H1 (cell line): ENCODE measurements around the gene SLFN14. TPM values are rescaled to one million over a fixed set of nuclear protein-coding genes. Genes with fewer than 3 reads are reported as not detected.

ENCODE experiments used
- CTCF ChIA-PET: fragments of 300-600 bp; sonication (Branson Sonifier 250); formaldehyde crosslinking; loops from one replicate; lab custom pipeline; 2021; ENCODE audit not compliant: partially characterized antibody; lab: Charles Lee
- POLR2A ChIA-PET: fragments of 300-600 bp; sonication (Branson Sonifier 250); formaldehyde crosslinking; loops from one replicate; lab custom pipeline; 2021; ENCODE audit warnings: inconsistent platforms; ENCODE audit not compliant: partially characterized antibody; lab: Charles Lee
- DNase-seq, 2 experiments: peaks; one replicate each; pipeline versions ENCODE4 v3.0.0 to v3.0.0-alpha.2; 2010 to 2022; ENCODE audit warnings: low spot score in 2 of 2, low read depth in 1 of 2, mixed read lengths in 1 of 2
- FAIRE-seq: peaks from 2 replicates; lab custom pipeline; 2011; peaks lifted over from hg19 to GRCh38; lab: Jason Lieb, UNC
- H2AFZ ChIP-seq: 2 replicates; pipeline ENCODE4 v1.8.1; 2012; ENCODE audit warnings: low read length, inconsistent platforms
- H2AK5ac ChIP-seq: 2 replicates; pipeline ENCODE4 v1.6.1; 2013; ENCODE audit warnings: low read depth, low read length
- H2BK120ac ChIP-seq: replicated peaks from 2 replicates; pipeline ENCODE3; 2013; ENCODE audit warnings: low read depth, low read length, inconsistent platforms
- H2BK12ac ChIP-seq: 2 replicates; pipeline ENCODE4 v1.6.1; 2013; ENCODE audit warnings: low read depth, low read length
- H2BK15ac ChIP-seq: 2 replicates; pipeline ENCODE4 v1.6.1; 2013; ENCODE audit warnings: low read length
- H2BK20ac ChIP-seq: 2 replicates; pipeline ENCODE4 v1.6.1; 2013; ENCODE audit warnings: low read length
- H2BK5ac ChIP-seq: 2 replicates; pipeline ENCODE4 v1.6.1; 2013; ENCODE audit warnings: low read depth, low read length
- H3K14ac ChIP-seq: 2 replicates; pipeline ENCODE4 v1.6.1; 2013; ENCODE audit warnings: inconsistent platforms; ENCODE audit not compliant: insufficient read length
- H3K18ac ChIP-seq: 2 replicates; pipeline ENCODE4 v1.6.1; 2013; ENCODE audit warnings: low read length; ENCODE audit errors: extremely low read depth
- H3K23ac ChIP-seq: 2 replicates; pipeline ENCODE4 v1.6.1; 2013; ENCODE audit warnings: inconsistent platforms; ENCODE audit not compliant: insufficient read length
- H3K23me2 ChIP-seq: 2 replicates; pipeline ENCODE4 v1.6.1; 2013; ENCODE audit warnings: low read depth, low read length
- H3K27ac ChIP-seq: 2 replicates; pipeline ENCODE4 v1.6.1; 2011; ENCODE audit warnings: low read depth, low read length, inconsistent platforms
- H3K27me3 ChIP-seq, 4 experiments: replicated peaks in 1 of 4; 1 replicate in 1 of 4; 2 replicates in 3 of 4; pipeline versions ENCODE4 v1.6.1 to v1.8.1; 2011 to 2013; ENCODE audit warnings: low read length in 3 of 4, mild to moderate bottlenecking in 3 of 4, inconsistent platforms in 2 of 4, mixed read lengths in 2 of 4, moderate library complexity in 1 of 4; ENCODE audit not compliant: control insufficient read depth in 3 of 4, insufficient read depth in 3 of 4; ENCODE audit errors: extremely low read depth in 1 of 4
- H3K36me3 ChIP-seq, 4 experiments: 2 replicates each; pipeline versions ENCODE4 v1.6.1 to v1.8.1; 2011 to 2013; ENCODE audit warnings: mild to moderate bottlenecking in 4 of 4, low read length in 3 of 4, moderate library complexity in 2 of 4, control low read depth in 1 of 4, inconsistent platforms in 1 of 4; ENCODE audit not compliant: insufficient read depth in 4 of 4, control insufficient read depth in 2 of 4
- H3K4ac ChIP-seq: replicated peaks from 2 replicates; pipeline ENCODE3; 2013; ENCODE audit warnings: low read length, low read depth, mixed read lengths, inconsistent platforms; ENCODE audit not compliant: insufficient read length
- H3K4me1 ChIP-seq, 4 experiments: replicated peaks in 1 of 4; 1 replicate in 1 of 4; 2 replicates in 3 of 4; pipeline versions ENCODE4 v1.6.1 to v1.8.1; 2011 to 2013; ENCODE audit warnings: low read length in 3 of 4, inconsistent platforms in 2 of 4, mixed read lengths in 1 of 4; ENCODE audit not compliant: insufficient read depth in 4 of 4, control insufficient read depth in 3 of 4
- H3K4me2 ChIP-seq, 2 experiments: 2 replicates each; pipeline versions ENCODE4 v1.6.1 to v1.8.1; 2011 to 2013; ENCODE audit warnings: low read depth in 2 of 2, low read length in 2 of 2, control low read depth in 1 of 2, inconsistent platforms in 1 of 2, mild to moderate bottlenecking in 1 of 2; ENCODE audit not compliant: insufficient read depth in 1 of 2
- H3K4me3 ChIP-seq, 4 experiments: fragments of 200-600, 300-600 bp in 1 of 4; sonication (generic), shearing (Covaris generic), sonication (Bioruptor Twin) in 1 of 4; 2 replicates each; pipeline versions ENCODE4 v1.5.1 to v1.8.1; 2011 to 2016; ENCODE audit warnings: low read length in 4 of 4, low read depth in 3 of 4, control low read depth in 2 of 4, inconsistent platforms in 2 of 4, mild to moderate bottlenecking in 2 of 4, mixed read lengths in 1 of 4, moderate library complexity in 1 of 4; ENCODE audit not compliant: insufficient read depth in 2 of 4; ENCODE audit errors: extremely low read depth in 1 of 4
- H3K56ac ChIP-seq: replicated peaks from 2 replicates; pipeline ENCODE3; 2013; ENCODE audit warnings: low read depth, mild to moderate bottlenecking, mixed read lengths, low read length, inconsistent platforms; ENCODE audit not compliant: insufficient read length
- H3K79me1 ChIP-seq: 2 replicates; pipeline ENCODE4 v1.6.1; 2013; ENCODE audit warnings: low read depth, low read length, control low read depth
- H3K79me2 ChIP-seq, 2 experiments: 2 replicates each; pipeline versions ENCODE4 v1.6.1 to v1.8.1; 2012 to 2013; ENCODE audit warnings: low read length in 2 of 2, mild to moderate bottlenecking in 2 of 2, inconsistent platforms in 1 of 2; ENCODE audit not compliant: insufficient read depth in 2 of 2, control insufficient read depth in 1 of 2
- H3K9ac ChIP-seq, 4 experiments: replicated peaks in 1 of 4; 1 replicate in 1 of 4; 2 replicates in 3 of 4; pipeline versions ENCODE4 v1.6.1 to v1.8.1; 2011 to 2013; ENCODE audit warnings: low read depth in 3 of 4, low read length in 3 of 4, control low read depth in 2 of 4, mild to moderate bottlenecking in 2 of 4, moderate library complexity in 2 of 4, inconsistent platforms in 1 of 4; ENCODE audit errors: extremely low read depth in 1 of 4
- H3K9me3 ChIP-seq, 2 experiments: 2 replicates each; pipeline versions ENCODE4 v1.6.1 to v1.8.1; 2012 to 2013; ENCODE audit warnings: mild to moderate bottlenecking in 2 of 2, moderate library complexity in 2 of 2, control low read depth in 1 of 2, inconsistent platforms in 1 of 2, low read depth in 1 of 2, low read length in 1 of 2, mixed read lengths in 1 of 2; ENCODE audit not compliant: insufficient read depth in 2 of 2
- H4K20me1 ChIP-seq, 2 experiments: replicated peaks in 1 of 2; 2 replicates each; pipeline versions ENCODE3 to v1.8.1; 2011 to 2013; ENCODE audit warnings: inconsistent platforms in 2 of 2, low read length in 2 of 2, mild to moderate bottlenecking in 1 of 2; ENCODE audit not compliant: insufficient read depth in 2 of 2, control insufficient read depth in 1 of 2
- H4K5ac ChIP-seq: 2 replicates; pipeline ENCODE4 v1.6.1; 2013; ENCODE audit warnings: low read length, low read depth, mixed read lengths, inconsistent platforms; ENCODE audit not compliant: insufficient read length
- H4K8ac ChIP-seq: 2 replicates; pipeline ENCODE4 v1.8.0; 2013; ENCODE audit warnings: mild to moderate bottlenecking, moderate library complexity, low read length, inconsistent platforms; ENCODE audit not compliant: insufficient read depth; ENCODE audit errors: extremely low read depth
- H4K91ac ChIP-seq: replicated peaks from 2 replicates; pipeline ENCODE3; 2013; ENCODE audit warnings: low read length, mixed read lengths, inconsistent platforms; ENCODE audit not compliant: insufficient read length
- BRCA1 ChIP-seq: IDR thresholded peaks from 2 replicates; pipeline ENCODE4 v1.6.1; 2012; ENCODE audit warnings: low read depth, low read length, improper control_type of control experiment
- WGBS, 2 experiments: shearing (Covaris generic) in 1 of 2; methylation state at CpG; one replicate each; pipeline versions ENCODE4 v1.1.6 to v1.1.7; 2013 to 2015; ENCODE audit warnings: low lambda C conversion rate in 2 of 2, mixed read lengths in 2 of 2, inconsistent platforms in 1 of 2, low coverage in 1 of 2, missing lambda C conversion rate in 1 of 2; ENCODE audit not compliant: insufficient replicate concordance in 2 of 2, insufficient coverage in 1 of 2, insufficient read length in 1 of 2; ENCODE audit errors: extremely low coverage in 1 of 2, missing lambda C conversion rate in 1 of 2; 5-methylcytosine and 5-hydroxymethylcytosine counted together
- polyA plus RNA-seq, 7 experiments: library from polyadenylated mRNA; depleted of rRNA in 3 of 7; stranded (reverse) in 5 of 7; unstranded in 2 of 7; fragments of >200 nt in 5 of 7; fragments of 200-250 nt in 2 of 7; gene quantifications; 1 replicate in 5 of 7; 2 replicates in 1 of 7; 4 replicates in 1 of 7; pipeline versions ENCODE4 v1.2.1 to v1.2.3, GENCODE V29; 2011 to 2013; ENCODE audit warnings: missing spikeins in 2 of 7, mixed read lengths in 2 of 7
- total RNA-seq: library from RNA; stranded (reverse); fragmentation: NEBNext Ultra II Directional; extraction: Animal tissue kit (Norgen Biotek cat#: 25700); gene quantifications from 2 replicates; pipeline ENCODE4 v1.2.1, GENCODE V29; 2021

Gene SLFN14
- total and polyA plus RNA-seq, 2 of the 8 experiments (the other 6 are each of a cell fraction or from before 2014, with no cell fraction given) = 0.03 TPM; not detected in 1

DNA sequence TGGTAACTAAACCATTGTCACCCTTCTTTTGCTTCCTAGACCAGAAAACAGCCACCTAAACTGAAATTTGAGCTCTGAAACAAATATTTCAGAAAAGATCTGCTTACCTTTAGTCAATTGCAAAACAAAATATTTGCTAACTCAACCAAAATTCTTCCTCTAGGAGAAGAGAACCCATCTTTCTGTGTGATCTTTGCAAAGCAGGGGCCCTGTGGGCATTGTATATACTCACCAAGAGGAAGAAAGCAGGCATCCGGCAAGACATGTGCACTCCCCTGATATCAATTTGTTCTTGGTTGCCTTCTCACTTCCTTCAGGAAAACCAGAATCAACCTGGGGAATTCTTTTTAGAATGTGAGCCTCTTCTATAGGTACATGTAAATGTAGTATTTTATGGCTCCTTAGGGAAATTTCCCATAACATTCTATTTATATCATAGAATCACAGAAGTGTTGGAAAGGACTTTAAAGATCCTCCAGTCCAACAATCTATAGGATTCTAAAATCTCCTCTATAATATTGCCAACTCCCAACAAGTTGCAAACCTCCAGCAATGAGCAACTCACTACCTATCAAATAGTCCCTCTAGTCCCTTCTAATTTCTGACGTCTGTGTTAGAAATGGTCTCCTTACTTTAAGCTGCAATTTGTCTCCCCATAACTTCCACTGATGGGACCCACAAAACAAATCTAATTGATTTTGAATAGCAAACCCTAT lies 966 bp downstream of the SLFN14 start:
- FAIRE-seq = no peak
- H4K5ac ChIP-seq = no peak overlapping the region

More for the DNA sequence above, 966 bp downstream of the SLFN14 start:
- H2AFZ ChIP-seq = no peak overlapping the region
- no peak overlapping the region for H4K8ac ChIP-seq
- H3K27me3 ChIP-seq = no peaks in the 10 kb centered on the region; a peak in 1 of 7 replicates
- H3K9me3 ChIP-seq = no peaks in the 10 kb centered on the region
- H2BK20ac ChIP-seq = no peak overlapping the region
- no peak for TF ChIP-seq BRCA1
- H2BK120ac ChIP-seq = no peak overlapping the region
- no peak overlapping the region for H3K14ac ChIP-seq
- H3K79me1 ChIP-seq = no peaks in the 10 kb centered on the region
- POLR2A ChIA-PET = interaction anchor here (1.1 kb wide), 1 partner anchor 9 kb away, joined by 3 read pairs; no protein-coding TSS in a partner anchor
- H3K4me1 ChIP-seq = no peaks in the 10 kb centered on the region
- no peak overlapping the region for H3K4me2 ChIP-seq
- no peak overlapping the region for H2AK5ac ChIP-seq
- H3K9ac ChIP-seq = no peak overlapping the region
- H3K23me2 ChIP-seq = no peaks in the 10 kb centered on the region
- 75% methylated on average over 2 of the region's 2 CpGs; no CpG with 5 or more reads in 1 of the 2 experiments for WGBS, 2 experiments
- no peak overlapping the region for H3K56ac ChIP-seq
- H3K36me3 ChIP-seq = no peaks in the 10 kb centered on the region
- H4K20me1 ChIP-seq = no peaks in the 10 kb centered on the region
- DNase-seq = no peak
- H2BK5ac ChIP-seq = no peak overlapping the region
- H3K79me2 ChIP-seq = no peaks in the 10 kb centered on the region
- no peak overlapping the region for H2BK15ac ChIP-seq
- no peak overlapping the region for H3K4ac ChIP-seq
- H3K27ac ChIP-seq = no peak overlapping the region
- H3K18ac ChIP-seq = no peak overlapping the region
- no peak overlapping the region for H3K23ac ChIP-seq
- no peak overlapping the region for H3K4me3 ChIP-seq
- H2BK12ac ChIP-seq = no peak overlapping the region
- CTCF ChIA-PET = interaction anchor here (0.7 to 1.2 kb wide), 3 partner anchors 8 to 349 kb away, joined by 3 to 4 read pairs (median 4); no protein-coding TSS in a partner anchor
- H4K91ac ChIP-seq = no peak overlapping the region
